Mesenchymal stem cell (in vitro differentiated cells and primary cell): ENCODE results near the gene DNAH3.

Source experiments
- DNase-seq: peaks from one replicate; pipeline ENCODE4 v3.0.0-alpha.2; 2013
- H2AFZ ChIP-seq: one replicate; pipeline ENCODE4 v1.6.1; 2013; ENCODE audit warnings: low read depth, mild to moderate bottlenecking, control low read depth, inconsistent platforms, low read length, moderate library complexity
- H2AK5ac ChIP-seq: 2 replicates; pipeline ENCODE4 v1.6.1; 2013; ENCODE audit warnings: low read length, moderate library complexity, mild to moderate bottlenecking, inconsistent platforms; ENCODE audit not compliant: severe bottlenecking
- H2BK120ac ChIP-seq: one replicate; pipeline ENCODE4 v1.6.1; 2013; ENCODE audit warnings: low read depth, mild to moderate bottlenecking, inconsistent platforms, low read length, moderate library complexity
- H2BK12ac ChIP-seq, 2 experiments: one replicate each; pipeline ENCODE4 v1.6.1; 2013; ENCODE audit warnings: inconsistent platforms in 2 of 2, low read length in 2 of 2, mild to moderate bottlenecking in 2 of 2, moderate library complexity in 2 of 2, control low read depth in 1 of 2
- H2BK15ac ChIP-seq: one replicate; pipeline ENCODE4 v1.6.1; 2013; ENCODE audit warnings: mild to moderate bottlenecking, low read depth, inconsistent platforms; ENCODE audit not compliant: poor library complexity, severe bottlenecking
- H2BK5ac ChIP-seq: 2 replicates; pipeline ENCODE4 v1.6.1; 2013; ENCODE audit warnings: low read depth, mild to moderate bottlenecking, low read length, control low read depth, inconsistent platforms; ENCODE audit not compliant: poor library complexity, severe bottlenecking
- H3K14ac ChIP-seq, 2 experiments: one replicate each; pipeline ENCODE4 v1.6.1; 2013; ENCODE audit warnings: inconsistent platforms in 2 of 2, low read length in 2 of 2, control low read depth in 1 of 2, mild to moderate bottlenecking in 1 of 2, moderate library complexity in 1 of 2
- H3K18ac ChIP-seq, 2 experiments: one replicate each; pipeline ENCODE4 v1.6.1; 2013; ENCODE audit warnings: inconsistent platforms in 2 of 2, low read length in 2 of 2, control low read depth in 1 of 2, low read depth in 1 of 2, mild to moderate bottlenecking in 1 of 2
- H3K23ac ChIP-seq, 2 experiments: one replicate each; pipeline ENCODE4 v1.6.1; 2013; ENCODE audit warnings: inconsistent platforms in 2 of 2, low read length in 2 of 2, mild to moderate bottlenecking in 2 of 2, moderate library complexity in 2 of 2, control low read depth in 1 of 2
- H3K27ac ChIP-seq: 2 replicates; pipeline ENCODE4 v1.5.1; 2013; ENCODE audit warnings: mild to moderate bottlenecking, moderate library complexity, low read length, control low read depth, inconsistent platforms; ENCODE audit not compliant: poor library complexity, severe bottlenecking
- H3K27me3 ChIP-seq, 2 experiments: 2 replicates each; pipeline versions ENCODE4 v1.6.1 to v1.7.0; 2013; ENCODE audit warnings: low read length in 2 of 2, mild to moderate bottlenecking in 2 of 2, moderate library complexity in 2 of 2, control low read depth in 1 of 2, inconsistent platforms in 1 of 2; ENCODE audit not compliant: control insufficient read depth in 1 of 2, insufficient read depth in 1 of 2
- H3K36me3 ChIP-seq, 2 experiments: 2 replicates each; pipeline versions ENCODE4 v1.6.1 to v1.7.0; 2013; ENCODE audit warnings: low read length in 2 of 2, control low read depth in 1 of 2, inconsistent platforms in 1 of 2, low read depth in 1 of 2, mild to moderate bottlenecking in 1 of 2; ENCODE audit not compliant: insufficient read depth in 2 of 2, control insufficient read depth in 1 of 2
- H3K4ac ChIP-seq, 2 experiments: one replicate each; pipeline ENCODE4 v1.6.1; 2013; ENCODE audit warnings: inconsistent platforms in 2 of 2, low read length in 2 of 2, mild to moderate bottlenecking in 2 of 2, moderate library complexity in 2 of 2, control low read depth in 1 of 2, low read depth in 1 of 2
- H3K4me1 ChIP-seq: 2 replicates; pipeline ENCODE4 v1.6.1; 2013; ENCODE audit warnings: low read depth, low read length, control low read depth; ENCODE audit not compliant: control insufficient read depth, insufficient read depth
- H3K4me2 ChIP-seq: 2 replicates; pipeline ENCODE4 v1.6.1; 2013; ENCODE audit warnings: low read length, mild to moderate bottlenecking, inconsistent platforms; ENCODE audit not compliant: poor library complexity, severe bottlenecking
- H3K4me3 ChIP-seq, 2 experiments: 2 replicates each; pipeline versions ENCODE4 v1.5.1 to v1.7.0; 2013; ENCODE audit warnings: low read length in 2 of 2, mild to moderate bottlenecking in 2 of 2, control low read depth in 1 of 2, low read depth in 1 of 2; ENCODE audit not compliant: insufficient read depth in 1 of 2
- H3K79me1 ChIP-seq: replicated peaks from 2 replicates; pipeline ENCODE4 v1.6.1; 2013; ENCODE audit warnings: mild to moderate bottlenecking, control low read depth, low read length, inconsistent platforms; ENCODE audit not compliant: poor library complexity, severe bottlenecking
- H3K9ac ChIP-seq: 2 replicates; pipeline ENCODE4 v1.7.0; 2013; ENCODE audit warnings: mild to moderate bottlenecking, low read length, moderate library complexity
- H3K9me3 ChIP-seq: 2 replicates; pipeline ENCODE4 v1.7.0; 2013; ENCODE audit warnings: mild to moderate bottlenecking, low read length; ENCODE audit not compliant: control insufficient read depth
- H4K8ac ChIP-seq: one replicate; pipeline ENCODE4 v1.6.1; 2013; ENCODE audit warnings: inconsistent platforms, mild to moderate bottlenecking, low read length, moderate library complexity
- H4K91ac ChIP-seq: one replicate; pipeline ENCODE4 v1.6.1; 2013; ENCODE audit warnings: mild to moderate bottlenecking, low read length, inconsistent platforms
- WGBS: methylation state at CpG from one replicate; pipeline ENCODE4 v1.1.7; 2013; ENCODE audit warnings: mixed read lengths; 5-methylcytosine and 5-hydroxymethylcytosine counted together

DNAH3 gene

GRCh38 chr16:20971401-20971800 lies 179.2 kb downstream of the DNAH3 start:
- H2BK5ac ChIP-seq, result no peak overlapping the region
- no peak overlapping the region for H3K9ac ChIP-seq
- H3K23ac ChIP-seq, result no peak overlapping the region
- H2BK120ac ChIP-seq, result no peak overlapping the region
- no peaks in the 10 kb centered on the region for H3K4me1 ChIP-seq
- H2BK12ac ChIP-seq, result no peak overlapping the region
- DNase-seq, result no peak
- H3K27me3 ChIP-seq, result peaks cover 0 to 6% of the 10 kb centered on the region in 2 experiments
- no peak overlapping the region for H2AK5ac ChIP-seq
- H3K14ac ChIP-seq, result no peak overlapping the region
- H2AFZ ChIP-seq, result no peak overlapping the region
- no peak overlapping the region for H3K18ac ChIP-seq
- no peaks in the 10 kb centered on the region for H3K9me3 ChIP-seq
- H3K27ac ChIP-seq, result no peak overlapping the region
- no peak overlapping the region for H4K8ac ChIP-seq
- no peak overlapping the region for H4K91ac ChIP-seq
- no peak overlapping the region for H2BK15ac ChIP-seq
- no peaks in the 10 kb centered on the region for H3K36me3 ChIP-seq
- no peak overlapping the region for H3K4me3 ChIP-seq
- H3K4me2 ChIP-seq, result no peak overlapping the region
- WGBS, result 86% methylated on average over 6 of the region's 8 CpGs
- H3K79me1 ChIP-seq, result no peaks in the 10 kb centered on the region
- no peak overlapping the region for H3K4ac ChIP-seq

GRCh38 chr16:20969386-20969785 lies 181.3 kb downstream of the DNAH3 start:
- no peaks in the 10 kb centered on the region for H3K79me1 ChIP-seq
- H2BK12ac ChIP-seq, result no peak overlapping the region
- WGBS, result 80% methylated on average over 5 of the region's 5 CpGs
- peaks cover 0 to 10% of the 10 kb centered on the region in 2 experiments for H3K27me3 ChIP-seq
- H3K4me3 ChIP-seq, result no peak overlapping the region
- no peaks in the 10 kb centered on the region for H3K9me3 ChIP-seq
- H3K36me3 ChIP-seq, result no peaks in the 10 kb centered on the region
- no peak overlapping the region for H2BK5ac ChIP-seq
- H2AFZ ChIP-seq, result no peak overlapping the region
- H2BK15ac ChIP-seq, result no peak overlapping the region
- H2AK5ac ChIP-seq, result no peak overlapping the region
- H4K8ac ChIP-seq, result no peak overlapping the region
- no peak for DNase-seq
- no peak overlapping the region for H4K91ac ChIP-seq
- H3K4ac ChIP-seq, result no peak overlapping the region
- H2BK120ac ChIP-seq, result no peak overlapping the region
- peak overlapping the region in 1 of 2 experiments; percentile 26 for H3K14ac ChIP-seq
- H3K27ac ChIP-seq, result no peak overlapping the region
- no peak overlapping the region for H3K4me2 ChIP-seq
- H3K18ac ChIP-seq, result no peak overlapping the region
- H3K4me1 ChIP-seq, result no peaks in the 10 kb centered on the region
- H3K23ac ChIP-seq, result no peak overlapping the region
- H3K9ac ChIP-seq, result no peak overlapping the region

- peak overlapping the region in 1 of 2 experiments; percentile 83 for H3K23ac ChIP-seq
- no peaks in the 10 kb centered on the region for H3K9me3 ChIP-seq
- H3K4ac ChIP-seq, result no peak overlapping the region
- H3K18ac ChIP-seq, result no peak overlapping the region
- no peak overlapping the region for H2BK120ac ChIP-seq
- no peak overlapping the region for H2BK12ac ChIP-seq
- H2BK15ac ChIP-seq, result no peak overlapping the region
- H3K4me1 ChIP-seq, result no peaks in the 10 kb centered on the region
- no peak overlapping the region for H4K91ac ChIP-seq
- H3K27ac ChIP-seq, result no peak overlapping the region
- H3K36me3 ChIP-seq, result no peaks in the 10 kb centered on the region
- no peak overlapping the region for H3K9ac ChIP-seq
- H3K79me1 ChIP-seq, result no peaks in the 10 kb centered on the region
- H3K4me2 ChIP-seq, result no peak overlapping the region
- H2AFZ ChIP-seq, result no peak overlapping the region
- 69% methylated on average over 3 of the region's 3 CpGs for WGBS
- DNase-seq, result no peak
- no peak overlapping the region for H3K4me3 ChIP-seq
- H3K27me3 ChIP-seq, result peaks cover 0 to 10% of the 10 kb centered on the region in 2 experiments
- H4K8ac ChIP-seq, result no peak overlapping the region
- no peak overlapping the region for H2AK5ac ChIP-seq
- no peak overlapping the region for H2BK5ac ChIP-seq
- peak overlapping the region in 1 of 2 experiments; percentile 90 for H3K14ac ChIP-seq
These were observed 181.9 kb downstream of the DNAH3 start for GRCh38 chr16:20968765-20969164.

- no peak overlapping the region for H3K14ac ChIP-seq
- 95% methylated on average over 5 of the region's 5 CpGs for WGBS
- no peak overlapping the region for H2BK12ac ChIP-seq
- DNase-seq, result no peak
- H3K27me3 ChIP-seq, result peaks cover 0 to 4% of the 10 kb centered on the region in 2 experiments
- H3K4me2 ChIP-seq, result no peak overlapping the region
- H3K18ac ChIP-seq, result no peak overlapping the region
- no peak overlapping the region for H3K23ac ChIP-seq
- H2AFZ ChIP-seq, result no peak overlapping the region
- H2BK15ac ChIP-seq, result no peak overlapping the region
- H4K91ac ChIP-seq, result no peak overlapping the region
- no peak overlapping the region for H4K8ac ChIP-seq
- H3K9me3 ChIP-seq, result no peaks in the 10 kb centered on the region
- no peak overlapping the region for H3K27ac ChIP-seq
- no peak overlapping the region for H2AK5ac ChIP-seq
- H3K4me3 ChIP-seq, result no peak overlapping the region
- H3K4me1 ChIP-seq, result peaks cover 2% of the 10 kb centered on the region
- no peaks in the 10 kb centered on the region for H3K79me1 ChIP-seq
- H3K4ac ChIP-seq, result no peak overlapping the region
- no peak overlapping the region for H3K9ac ChIP-seq
- H2BK120ac ChIP-seq, result no peak overlapping the region
- no peak overlapping the region for H2BK5ac ChIP-seq
- no peaks in the 10 kb centered on the region for H3K36me3 ChIP-seq
These were observed 189.7 kb downstream of the DNAH3 start for GRCh38 chr16:20960899-20961298.
